NK-92 (cell line): Measurements from ENCODE around the gene WASHC2C.
"Not testable (repeated sequence)": the region's sequence is repeated elsewhere in the genome, so short reads cannot be mapped to it uniquely, and the experiment has no call there.

Source experiments
- DNase-seq: peaks from one replicate; lab custom pipeline; 2025; ENCODE audit not compliant: unreplicated experiment; lab: John Stamatoyannopoulos, UW

WASHC2C gene

DNA sequence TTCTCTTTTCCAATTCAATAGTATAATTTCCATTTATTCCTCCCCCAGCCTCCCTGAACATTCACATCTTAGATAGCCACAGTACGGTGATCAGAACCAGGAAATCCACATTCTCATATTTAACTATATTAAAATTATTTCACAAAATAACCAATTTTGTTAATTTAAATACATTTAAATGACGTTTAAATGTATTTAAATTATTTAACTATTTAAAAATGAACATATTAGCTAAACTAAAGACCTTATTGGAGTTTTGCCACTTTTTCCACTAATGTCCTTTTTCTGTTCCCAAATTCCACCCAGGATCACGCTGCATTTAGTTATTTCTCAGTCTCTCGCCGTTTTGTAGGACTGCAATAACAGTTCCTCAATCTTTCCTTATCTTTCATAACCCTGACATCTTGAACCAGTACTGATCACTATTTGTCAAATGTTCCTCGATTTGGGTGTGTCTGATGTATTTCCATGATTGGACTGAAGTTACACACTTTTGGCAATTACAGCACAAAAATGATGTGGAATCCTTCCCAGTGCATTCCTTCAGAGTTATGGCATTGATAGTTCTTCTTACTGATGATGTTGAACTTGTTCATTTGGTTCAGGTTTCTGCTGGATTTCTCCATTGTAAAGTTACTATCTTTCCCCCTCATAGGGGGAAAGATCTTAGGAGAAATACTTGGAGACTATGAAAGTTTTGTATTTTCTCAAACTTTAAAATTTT is 93.2 kb downstream of the WASHC2C start:
- DNase-seq, result not testable (repeated sequence)

DNA sequence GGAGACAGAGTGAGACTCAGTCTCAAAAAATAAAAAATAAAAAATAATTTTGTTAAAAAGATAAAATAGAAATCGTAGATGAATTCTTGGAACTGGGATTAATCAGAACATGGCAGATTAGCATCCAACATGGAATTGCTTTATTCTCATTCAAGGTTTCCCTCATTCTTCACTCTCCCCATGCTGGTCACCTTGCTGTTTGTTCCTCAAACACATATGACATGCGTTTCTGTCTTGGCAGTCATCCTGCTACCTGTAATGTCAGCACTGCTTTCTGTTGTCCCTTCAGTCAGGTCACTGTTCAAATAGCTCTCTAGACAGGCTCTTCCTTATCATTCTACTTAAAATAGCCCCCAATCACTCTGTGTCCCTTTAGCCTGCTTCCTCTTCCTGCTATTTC is 95.9 kb downstream of the WASHC2C start:
- DNase-seq, result not testable (repeated sequence)
